Cortex of kidney (tissue), 1 donor: ENCODE results near the gene ALKBH5.

ENCODE experiments used
- DNase-seq: peaks from one replicate; lab custom pipeline; 2025; lab: John Stamatoyannopoulos, UW

The ALKBH5 gene

GRCh38 chr17:18224053-18224386 is 40.4 kb downstream of the ALKBH5 start:
- DNase-seq, result no peak

- no peak for DNase-seq
Observed at GRCh38 chr17:18224387-18225120, 40.9 kb downstream of the ALKBH5 start.

GRCh38 chr17:18225121-18225641 is 41.6 kb downstream of the ALKBH5 start, which contains the start of gene LLGL1:
Gene LLGL1, plus strand, starts transcription at chr17:18225635. Its CDS starts 48 bp downstream, at chr17:18225683.
- no peak for DNase-seq

- no peak for DNase-seq
Observed at GRCh38 chr17:18225642-18226283, 42.1 kb downstream of the ALKBH5 start.

- no peak for DNase-seq
Observed at GRCh38 chr17:18226284-18226945, 42.8 kb downstream of the ALKBH5 start.

GRCh38 chr17:18227635-18228034 is 44.0 kb downstream of the ALKBH5 start:
- DNase-seq, result no peak

- no peak for DNase-seq
Observed at GRCh38 chr17:18228176-18228682, 44.6 kb downstream of the ALKBH5 start.

GRCh38 chr17:18229254-18229653 is 45.6 kb downstream of the ALKBH5 start:
- no peak for DNase-seq

- no peak for DNase-seq
Observed at GRCh38 chr17:18229771-18230170, 46.1 kb downstream of the ALKBH5 start.

- no peak for DNase-seq
Observed at GRCh38 chr17:18230288-18231141, 46.9 kb downstream of the ALKBH5 start.

- DNase-seq, result no peak
Observed at GRCh38 chr17:18231164-18231563, 47.5 kb downstream of the ALKBH5 start.

GRCh38 chr17:18233803-18234518 is 50.3 kb downstream of the ALKBH5 start:
- DNase-seq, result no peak

- DNase-seq, result no peak
Observed at GRCh38 chr17:18234853-18235380, 51.3 kb downstream of the ALKBH5 start.

- no peak for DNase-seq
Observed at GRCh38 chr17:18235743-18236256, 52.2 kb downstream of the ALKBH5 start.

- no peak for DNase-seq
Observed at GRCh38 chr17:18236494-18236893, 52.9 kb downstream of the ALKBH5 start.

- DNase-seq, result no peak
Observed at GRCh38 chr17:18237461-18237860, 53.8 kb downstream of the ALKBH5 start.

GRCh38 chr17:18238299-18238698 is 54.7 kb downstream of the ALKBH5 start:
- DNase-seq, result no peak

- DNase-seq, result no peak
Observed at GRCh38 chr17:18240449-18240848, 56.8 kb downstream of the ALKBH5 start.

- no peak for DNase-seq
Observed at GRCh38 chr17:18241229-18241871, 57.7 kb downstream of the ALKBH5 start.
